Activated naive CD8-positive, alpha-beta T cell treated with anti-CD3 and anti-CD28 coated beads, Interleukin-2, amount 10 ng/mL, durations not matched to agents 7 days and 5 days (primary cell): Measurements from ENCODE around the gene SNTA1. TPM values are rescaled to one million over a fixed set of nuclear protein-coding genes. Genes with fewer than 3 reads are reported as not detected.
"Not testable (repeated sequence)": the region's sequence is repeated elsewhere in the genome, so short reads cannot be mapped to it uniquely, and the experiment has no call there.

Experiments
- ATAC-seq: fragments of 150-1000 bp; cut with Tn5 transposase; one replicate; pipeline ENCODE4 v1.10.0; 2021; ENCODE audit warnings: low read depth, moderate library complexity
- POLR2A ChIA-PET: fragments of 350-600 bp; sonication (Branson Sonifier 250); formaldehyde crosslinking; loops from one replicate; lab custom pipeline; 2021; ENCODE audit warnings: antibody characterized with exemption; lab: Charles Lee
- DNase-seq: peaks from one replicate; pipeline ENCODE4 v3.0.0; 2021
- H3K27ac Mint-ChIP-seq: one replicate; pipeline ENCODE4 v1.8.0; 2022; ENCODE audit warnings: mild to moderate bottlenecking, mixed read lengths
- H3K27me3 Mint-ChIP-seq: one replicate; pipeline ENCODE4 v1.8.0; 2022; ENCODE audit warnings: mild to moderate bottlenecking, moderate library complexity, mixed read lengths
- H3K36me3 Mint-ChIP-seq: one replicate; pipeline ENCODE4 v1.8.0; 2021; ENCODE audit warnings: mild to moderate bottlenecking, mixed read lengths
- H3K4me1 Mint-ChIP-seq: one replicate; pipeline ENCODE4 v1.8.0; 2021; ENCODE audit warnings: mixed read lengths
- H3K4me3 Mint-ChIP-seq: one replicate; pipeline ENCODE4 v1.8.0; 2022; ENCODE audit warnings: mild to moderate bottlenecking, moderate library complexity, mixed read lengths
- H3K9me3 Mint-ChIP-seq: one replicate; pipeline ENCODE4 v1.8.0; 2021; ENCODE audit warnings: mixed read lengths
- total RNA-seq, 2 experiments: library from RNA; stranded (reverse); gene quantifications; one replicate each; pipeline ENCODE4 v1.2.3, GENCODE V29; 2021

SNTA1 gene
- total RNA-seq, 2 experiments from 2014 or later = 10.1 to 10.6 TPM

- H3K4me1 Mint-ChIP-seq, DNase-seq, H3K9me3 Mint-ChIP-seq, POLR2A ChIA-PET, ATAC-seq, H3K27ac Mint-ChIP-seq, H3K27me3 Mint-ChIP-seq, H3K4me3 Mint-ChIP-seq: not testable (repeated sequence)
- H3K36me3 Mint-ChIP-seq = peaks cover 21% of the 10 kb centered on the region
These were observed 54.2 kb downstream of the SNTA1 start for GRCh38 chr20:33389326-33389725.

DNA sequence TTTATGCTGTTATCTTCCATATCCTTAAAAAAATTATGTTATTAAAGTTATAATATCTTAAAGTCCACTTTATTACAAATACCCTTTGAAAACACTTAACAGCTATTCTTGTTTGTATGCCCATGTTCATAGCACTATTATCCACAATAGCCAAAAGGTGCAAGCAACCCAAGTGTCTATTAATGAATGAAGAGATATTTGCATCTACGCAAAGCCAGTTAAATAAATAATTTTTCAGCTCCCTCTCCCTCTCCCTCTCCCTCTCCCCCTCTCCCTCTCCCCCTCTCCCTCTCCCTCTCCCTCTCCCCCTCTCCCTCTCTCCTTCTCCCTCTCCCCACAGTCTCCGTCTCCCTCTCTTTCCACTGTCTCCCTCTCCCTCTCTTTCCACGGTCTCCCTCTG, 55.3 kb downstream of the SNTA1 start:
- POLR2A ChIA-PET = no interaction called here
- Mint-ChIP-seq H3K9me3 (no peaks in the 10 kb centered on the region), H3K4me1 (peaks cover 5% of the 10 kb centered on the region), H3K27me3 (no peaks in the 10 kb centered on the region), H3K27ac (no peak overlapping the region), H3K36me3 (peaks cover 24% of the 10 kb centered on the region), H3K4me3 (no peak overlapping the region)
- DNase-seq (no peak), ATAC-seq (no peak)

DNA sequence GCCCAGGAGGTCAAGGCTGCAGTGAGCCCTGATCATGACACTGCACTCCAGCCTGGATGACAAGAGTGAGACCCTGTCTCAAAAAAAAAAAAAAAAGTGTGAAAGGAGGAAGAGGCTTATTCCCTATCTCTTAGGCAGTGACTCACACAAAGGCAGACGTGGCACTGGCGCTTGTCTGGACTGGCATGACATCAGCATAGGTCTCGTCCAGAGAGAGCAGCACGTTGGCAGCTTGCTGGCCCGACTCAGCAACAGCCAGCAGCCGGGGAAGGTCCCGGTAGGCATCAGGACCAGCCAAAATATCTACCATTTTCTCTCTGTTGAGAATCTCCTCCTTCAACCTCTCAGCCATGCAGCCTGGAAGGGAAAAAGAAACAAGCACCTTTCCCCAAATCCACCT, 56.4 kb downstream of the SNTA1 start:
- Mint-ChIP-seq H3K27me3 (no peaks in the 10 kb centered on the region), H3K36me3 (peaks cover 23% of the 10 kb centered on the region), H3K9me3 (no peaks in the 10 kb centered on the region), H3K4me1 (peaks cover 4% of the 10 kb centered on the region), H3K27ac (no peak overlapping the region), H3K4me3 (no peak overlapping the region)
- ATAC-seq (no peak), DNase-seq (no peak)
- POLR2A ChIA-PET = no interaction called here

- Mint-ChIP-seq H3K9me3 (no peaks in the 10 kb centered on the region), H3K4me1 (no peaks in the 10 kb centered on the region), H3K27me3 (no peaks in the 10 kb centered on the region), H3K36me3 (peaks cover 19% of the 10 kb centered on the region), H3K4me3 (no peak overlapping the region), H3K27ac (no peak overlapping the region)
- POLR2A ChIA-PET = interaction anchor here (0.9 kb wide), 1 partner anchor 19 kb away, joined by 3 read pairs; no protein-coding TSS in a partner anchor
- ATAC-seq = no peak
- DNase-seq = no peak
These were observed 56.9 kb downstream of the SNTA1 start for GRCh38 chr20:33386673-33387072.

DNA sequence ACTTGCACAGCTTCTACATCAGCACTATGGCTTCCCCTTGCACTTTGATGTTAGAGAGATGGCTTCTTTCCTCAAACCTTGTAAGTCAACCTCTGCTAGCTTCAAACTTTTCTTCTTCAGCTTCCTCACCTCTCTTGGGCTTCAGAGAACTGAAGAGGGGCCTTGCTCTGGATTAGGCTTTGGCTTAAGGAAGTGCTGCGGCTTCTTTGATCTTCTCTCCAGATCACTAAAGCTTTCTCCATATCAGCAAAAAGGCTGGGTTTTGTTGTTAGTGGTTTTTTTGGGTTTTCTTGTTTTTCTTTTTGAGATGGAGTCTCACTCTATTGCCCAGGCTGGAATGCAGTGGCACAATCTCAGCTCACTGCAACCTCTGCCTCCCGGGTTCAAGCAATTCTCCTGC, 66.2 kb downstream of the SNTA1 start:
- Mint-ChIP-seq H3K27ac (no peak overlapping the region), H3K27me3 (no peaks in the 10 kb centered on the region), H3K4me1 (peaks cover 16% of the 10 kb centered on the region), H3K9me3 (no peaks in the 10 kb centered on the region), H3K4me3 (no peak overlapping the region), H3K36me3 (peaks cover 25% of the 10 kb centered on the region)
- POLR2A ChIA-PET = no interaction called here
- DNase-seq = no peak
- ATAC-seq = no peak

GRCh38 chr20:33373735-33374605, 69.6 kb downstream of the SNTA1 start:
- H3K27me3 Mint-ChIP-seq = no peaks in the 10 kb centered on the region
- no peak overlapping the region for H3K4me3 Mint-ChIP-seq
- peaks cover 21% of the 10 kb centered on the region for H3K36me3 Mint-ChIP-seq
- ATAC-seq (no peak), DNase-seq (no peak)
- H3K4me1 Mint-ChIP-seq = peaks cover 31% of the 10 kb centered on the region
- no peaks in the 10 kb centered on the region for H3K9me3 Mint-ChIP-seq
- POLR2A ChIA-PET = interaction anchor here (0.6 kb wide), 1 partner anchor 16 kb away, joined by 3 read pairs; no protein-coding TSS in a partner anchor
- H3K27ac Mint-ChIP-seq = no peak overlapping the region

DNA sequence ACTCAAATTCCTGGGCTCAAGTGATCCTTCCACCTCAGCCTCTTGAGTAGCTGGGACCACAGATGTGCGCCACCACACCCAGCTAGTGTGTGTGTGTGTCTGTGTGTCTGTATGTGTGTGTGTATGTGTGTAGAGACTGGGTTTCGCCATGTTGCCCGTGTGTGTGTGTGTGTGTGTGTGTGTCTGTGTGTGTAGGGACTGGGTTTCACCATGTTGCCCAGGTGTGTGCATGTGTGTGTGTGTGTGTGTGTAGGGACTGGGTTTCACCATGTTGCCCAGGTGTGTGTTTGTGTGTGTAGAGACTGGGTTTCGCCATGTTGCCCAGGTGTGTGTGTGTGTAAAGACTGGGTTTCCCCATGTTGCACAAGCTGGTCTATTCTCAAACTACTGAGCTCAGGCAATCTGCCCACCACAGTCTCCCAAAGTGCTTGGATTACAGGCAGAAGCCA, 70.5 kb downstream of the SNTA1 start:
- Mint-ChIP-seq H3K4me3 (no peak overlapping the region), H3K4me1 (peaks cover 27% of the 10 kb centered on the region), H3K36me3 (peaks cover 15% of the 10 kb centered on the region), H3K9me3 (no peaks in the 10 kb centered on the region), H3K27ac (peak overlapping the region; percentile 43), H3K27me3 (no peaks in the 10 kb centered on the region)
- DNase-seq = no peak
- ATAC-seq = no peak
- POLR2A ChIA-PET = interaction anchor here (0.6 kb wide), 1 partner anchor 15 kb away, joined by 3 read pairs; no protein-coding TSS in a partner anchor

- Mint-ChIP-seq H3K36me3 (peaks cover 27% of the 10 kb centered on the region), H3K9me3 (no peaks in the 10 kb centered on the region), H3K27ac (peak overlapping the region; percentile 65), H3K4me3 (no peak overlapping the region), H3K27me3 (no peaks in the 10 kb centered on the region), H3K4me1 (peaks cover 25% of the 10 kb centered on the region)
- DNase-seq = no peak
- peak; percentile 68 for ATAC-seq
- POLR2A ChIA-PET = no interaction called here
These were observed 73.3 kb downstream of the SNTA1 start for GRCh38 chr20:33370291-33370690.

DNA sequence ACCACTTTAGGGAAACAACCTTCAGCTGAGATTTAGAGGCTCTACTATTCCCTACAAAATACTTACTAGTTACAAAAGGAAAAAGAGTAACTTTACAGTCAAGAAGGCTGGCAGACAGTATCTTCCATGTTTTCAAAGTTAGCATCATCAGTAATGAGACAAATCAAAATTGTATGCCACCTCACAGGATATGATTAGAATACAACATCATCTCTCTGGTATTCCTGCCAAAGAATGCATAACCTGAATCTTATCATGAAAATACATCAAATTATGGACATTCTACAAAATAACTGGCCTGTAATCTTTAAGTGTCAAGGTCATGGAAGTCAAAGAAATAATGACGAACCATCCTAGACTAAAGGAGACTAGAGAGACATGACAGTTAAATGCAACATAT, 80.7 kb downstream of the SNTA1 start:
- Mint-ChIP-seq H3K27ac (no peak overlapping the region), H3K9me3 (no peaks in the 10 kb centered on the region), H3K36me3 (peaks cover 20% of the 10 kb centered on the region), H3K4me3 (no peak overlapping the region), H3K27me3 (no peaks in the 10 kb centered on the region), H3K4me1 (no peaks in the 10 kb centered on the region)
- ATAC-seq (no peak), DNase-seq (no peak)
- POLR2A ChIA-PET = no interaction called here

DNA sequence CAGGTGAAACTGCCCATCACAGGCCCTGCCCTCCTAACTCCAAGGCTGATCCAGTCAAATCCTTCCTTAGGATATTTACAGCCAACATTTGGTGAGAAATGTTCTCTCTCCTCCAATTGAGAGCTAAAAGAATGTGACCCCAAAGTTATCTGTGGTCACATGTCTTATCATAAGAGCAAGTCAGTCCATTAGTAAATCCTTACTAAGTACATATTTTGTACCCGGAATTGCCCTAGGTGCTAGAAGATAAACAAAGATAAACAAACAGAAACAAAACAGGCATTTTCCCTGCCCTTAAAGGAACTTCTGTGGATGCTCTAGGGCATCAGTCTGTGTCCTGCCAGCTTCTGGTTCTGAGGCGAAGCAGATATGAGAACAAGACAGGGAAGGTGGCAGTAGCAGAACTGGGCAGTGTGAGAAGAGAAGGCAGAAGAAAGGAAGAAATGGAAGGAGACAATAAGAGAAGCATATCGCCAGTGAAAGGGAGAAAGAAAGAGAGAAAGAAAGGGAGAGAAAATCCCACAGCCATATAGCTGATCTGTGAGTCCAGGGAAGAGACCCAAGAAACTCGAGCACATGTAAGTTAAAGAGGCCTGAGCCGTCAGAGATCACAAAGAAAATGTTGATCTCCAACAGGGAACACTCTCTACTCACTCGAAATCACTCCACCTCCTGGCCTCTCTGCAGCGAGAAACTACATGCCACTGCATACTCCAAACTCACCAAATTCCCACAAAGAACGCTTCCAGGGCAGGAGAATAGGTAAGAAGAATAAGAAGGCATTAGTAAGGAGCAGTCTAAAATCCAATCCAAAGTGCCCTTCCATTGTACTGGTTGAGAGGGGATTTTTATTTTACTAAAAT, 83.9 kb downstream of the SNTA1 start:
- Mint-ChIP-seq H3K27me3 (no peaks in the 10 kb centered on the region), H3K9me3 (no peaks in the 10 kb centered on the region), H3K36me3 (peaks cover 8% of the 10 kb centered on the region), H3K4me1 (no peaks in the 10 kb centered on the region), H3K4me3 (no peak overlapping the region), H3K27ac (no peak overlapping the region)
- POLR2A ChIA-PET = no interaction called here
- ATAC-seq = no peak
- no peak for DNase-seq

Other genes starting within 250 kb of the SNTA1 start
- gene BPIFA3, start 226.4 kb downstream of the SNTA1 start, total RNA-seq = not detected
- gene BPIFA1, start 207.8 kb downstream of the SNTA1 start, total RNA-seq = not detected
- not detected for gene BPIFB1, start 160.5 kb downstream of the SNTA1 start, total RNA-seq
- gene CDK5RAP1, start 42.2 kb downstream of the SNTA1 start, total RNA-seq = 10 to 100 TPM; 40.0 to 41.5 TPM
- gene CBFA2T2, start 46.3 kb upstream of the SNTA1 start, total RNA-seq = 10 to 100 TPM; 27.7 to 28.4 TPM
- under 1 TPM; 0.39 to 0.43 TPM for gene C20orf144, start 218.6 kb upstream of the SNTA1 start, total RNA-seq
- gene ACTL10, start 223.2 kb upstream of the SNTA1 start, total RNA-seq = 1 to 10 TPM; 4.4 to 4.9 TPM
- gene NECAB3, start 230.7 kb upstream of the SNTA1 start, total RNA-seq = 10 to 100 TPM; 36.3 to 37.7 TPM
- gene E2F1, start 242.6 kb upstream of the SNTA1 start, total RNA-seq = 10 to 100 TPM; 62.5 to 68.4 TPM